ENCODE measurements around the gene ANKHD1. TPM values are rescaled to one million over a fixed set of nuclear protein-coding genes. Genes with fewer than 3 reads are reported as not detected.

Gene ANKHD1
- total RNA-seq, 3 donors from 2014 or later: 88.6 to 102 (median 95.1) TPM

DNA sequence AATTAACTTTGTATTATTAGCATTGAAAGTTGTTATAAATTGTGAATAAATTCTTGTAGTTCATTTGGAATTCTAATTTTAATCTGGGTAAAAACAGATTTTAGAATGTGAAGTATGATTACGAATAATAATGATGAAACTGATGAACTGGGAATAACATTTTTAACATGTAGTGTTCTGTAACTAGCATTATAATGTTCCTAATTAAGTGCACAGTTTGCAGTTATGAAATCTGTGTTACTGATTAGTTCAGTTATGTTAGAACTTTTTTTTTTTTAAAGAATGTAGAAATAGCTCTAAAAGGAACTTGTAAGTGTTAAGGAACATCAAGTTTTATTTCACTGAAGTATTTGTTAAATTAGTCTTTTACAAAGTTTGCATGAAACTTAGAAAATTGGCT, 97.0 kb downstream of the ANKHD1 start:
- no peaks in the 10 kb centered on the region for H3K9me3 Mint-ChIP-seq
- H3K4me1 Mint-ChIP-seq (ENCODE audit: low read depth): peaks cover 7% of the 10 kb centered on the region
- peaks cover 20% of the 10 kb centered on the region for H3K36me3 Mint-ChIP-seq (ENCODE audit: insufficient read depth)
- DNase-seq: no peak
- no peaks in the 10 kb centered on the region for H3K27me3 Mint-ChIP-seq (ENCODE audit: low read depth)
- ATAC-seq: no peak
- H3K4me3 Mint-ChIP-seq: no peak overlapping the region

DNA sequence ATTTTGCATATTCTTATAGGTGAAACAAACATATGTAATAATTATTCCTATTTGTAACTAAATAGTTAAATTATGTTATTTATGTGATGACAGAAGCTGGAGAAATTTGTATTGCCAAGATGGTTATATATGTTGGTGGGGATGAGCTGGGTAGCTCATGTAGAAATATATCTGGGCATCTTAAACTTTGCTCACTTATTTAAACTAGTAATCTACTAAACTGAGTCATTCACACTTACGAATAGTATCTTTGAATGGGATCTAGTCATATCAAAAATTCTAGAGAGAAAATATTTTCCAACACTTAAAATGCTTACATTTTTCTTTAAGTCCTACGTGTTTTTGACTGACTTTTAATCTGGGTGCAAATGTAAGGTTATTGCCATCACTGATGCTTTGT, 101.2 kb downstream of the ANKHD1 start:
- Mint-ChIP-seq H3K27me3 (ENCODE audit: low read depth) (no peaks in the 10 kb centered on the region), H3K4me1 (ENCODE audit: low read depth) (peaks cover 3% of the 10 kb centered on the region), H3K4me3 (no peak overlapping the region), H3K36me3 (ENCODE audit: insufficient read depth) (peaks cover 18% of the 10 kb centered on the region), H3K9me3 (no peaks in the 10 kb centered on the region)
- DNase-seq (no peak), ATAC-seq (no peak)

DNA sequence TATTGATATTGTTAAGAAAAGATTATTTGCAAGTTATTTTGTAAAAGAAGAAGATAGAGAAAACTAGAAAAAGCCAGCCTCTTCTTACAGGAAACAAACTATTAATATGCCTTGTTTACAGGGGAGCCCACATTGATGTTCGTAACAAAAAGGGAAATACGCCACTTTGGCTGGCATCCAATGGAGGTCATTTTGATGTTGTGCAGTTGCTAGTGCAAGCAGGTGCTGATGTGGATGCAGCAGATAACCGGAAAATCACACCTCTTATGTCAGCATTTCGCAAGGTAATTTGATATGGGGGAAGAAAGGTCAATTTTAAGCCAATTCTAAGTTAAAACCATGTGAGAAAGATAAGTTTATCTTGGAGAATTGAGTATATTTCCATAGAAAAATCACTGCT, 108.3 kb downstream of the ANKHD1 start:
- ATAC-seq (no peak), DNase-seq (no peak)
- peaks cover 36% of the 10 kb centered on the region for H3K36me3 Mint-ChIP-seq (ENCODE audit: insufficient read depth)
- no peaks in the 10 kb centered on the region for H3K27me3 Mint-ChIP-seq (ENCODE audit: low read depth)
- no peaks in the 10 kb centered on the region for H3K4me1 Mint-ChIP-seq (ENCODE audit: low read depth)
- H3K4me3 Mint-ChIP-seq: no peak overlapping the region
- H3K9me3 Mint-ChIP-seq: no peaks in the 10 kb centered on the region

DNA sequence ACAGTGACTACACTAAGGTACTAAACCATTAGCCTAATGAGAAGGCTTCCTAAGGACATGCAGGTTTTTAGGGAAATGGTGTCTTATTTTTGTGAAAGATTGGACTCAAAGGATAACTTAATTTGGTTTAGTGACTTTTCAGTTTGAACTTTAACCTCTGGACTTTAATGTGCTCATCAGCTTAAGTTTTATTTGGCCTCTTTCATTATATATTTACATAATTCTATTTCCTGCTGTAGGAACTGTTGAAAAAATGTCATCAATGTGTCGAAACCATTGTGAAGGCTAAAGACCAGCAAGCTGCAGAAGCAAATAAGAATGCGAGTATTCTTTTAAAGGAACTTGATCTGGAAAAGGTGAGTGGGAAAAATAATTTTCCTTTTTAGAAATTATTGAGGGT, 111.5 kb downstream of the ANKHD1 start:
- DNase-seq (no peak), ATAC-seq (no peak)
- H3K27me3 Mint-ChIP-seq (ENCODE audit: low read depth): no peaks in the 10 kb centered on the region
- H3K4me3 Mint-ChIP-seq: no peak overlapping the region
- H3K4me1 Mint-ChIP-seq (ENCODE audit: low read depth): no peaks in the 10 kb centered on the region
- H3K36me3 Mint-ChIP-seq (ENCODE audit: insufficient read depth): peaks cover 34% of the 10 kb centered on the region
- no peaks in the 10 kb centered on the region for H3K9me3 Mint-ChIP-seq

DNA sequence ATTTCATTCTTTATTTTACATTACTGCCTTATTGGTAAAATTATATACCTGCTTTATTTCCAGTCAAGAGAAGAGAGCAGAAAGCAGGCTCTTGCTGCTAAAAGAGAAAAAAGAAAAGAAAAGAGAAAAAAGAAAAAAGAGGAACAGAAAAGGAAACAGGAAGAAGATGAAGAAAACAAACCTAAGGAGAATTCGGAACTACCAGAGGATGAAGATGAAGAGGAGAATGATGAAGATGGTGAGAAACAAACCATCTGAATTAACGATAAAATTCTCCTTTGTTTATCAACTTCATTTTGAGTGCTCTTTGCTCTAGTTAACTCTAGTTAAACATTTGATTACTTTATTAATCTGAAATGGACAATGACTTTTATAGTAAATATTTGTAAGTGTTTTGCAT, 122.4 kb downstream of the ANKHD1 start:
- ATAC-seq: no peak

DNA sequence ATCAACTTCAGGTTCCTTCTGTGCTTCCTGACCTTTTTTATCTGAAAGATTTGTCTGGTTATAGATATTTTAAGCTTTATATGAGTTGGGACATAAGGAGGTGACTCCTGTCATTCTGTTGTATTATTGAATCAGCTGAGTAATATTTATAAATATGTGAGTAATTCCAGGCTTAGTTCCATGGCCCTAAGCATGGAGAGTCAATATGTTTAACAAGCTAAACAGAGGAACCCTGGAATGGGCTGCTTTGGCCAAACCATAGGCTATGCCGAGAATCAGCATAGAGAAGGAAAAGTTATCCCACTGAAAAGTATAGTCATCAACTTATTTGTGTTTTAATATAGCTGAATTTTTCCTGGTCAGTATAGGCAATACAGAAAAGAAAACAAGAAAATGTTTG, 138.6 kb downstream of the ANKHD1 start:
- peaks cover 39% of the 10 kb centered on the region for H3K36me3 Mint-ChIP-seq (ENCODE audit: insufficient read depth)
- H3K4me3 Mint-ChIP-seq: no peak overlapping the region
- no peaks in the 10 kb centered on the region for H3K27me3 Mint-ChIP-seq (ENCODE audit: low read depth)
- ATAC-seq (no peak), DNase-seq (no peak)
- no peaks in the 10 kb centered on the region for H3K9me3 Mint-ChIP-seq
- H3K4me1 Mint-ChIP-seq (ENCODE audit: low read depth): no peaks in the 10 kb centered on the region

More for the DNA sequence above, 122.4 kb downstream of the ANKHD1 start:
- Mint-ChIP-seq H3K27me3 (ENCODE audit: low read depth) (no peaks in the 10 kb centered on the region), H3K9me3 (no peaks in the 10 kb centered on the region), H3K4me3 (no peak overlapping the region), H3K36me3 (ENCODE audit: insufficient read depth) (peaks cover 28% of the 10 kb centered on the region), H3K4me1 (ENCODE audit: low read depth) (no peaks in the 10 kb centered on the region)
- no peak for DNase-seq

DNA sequence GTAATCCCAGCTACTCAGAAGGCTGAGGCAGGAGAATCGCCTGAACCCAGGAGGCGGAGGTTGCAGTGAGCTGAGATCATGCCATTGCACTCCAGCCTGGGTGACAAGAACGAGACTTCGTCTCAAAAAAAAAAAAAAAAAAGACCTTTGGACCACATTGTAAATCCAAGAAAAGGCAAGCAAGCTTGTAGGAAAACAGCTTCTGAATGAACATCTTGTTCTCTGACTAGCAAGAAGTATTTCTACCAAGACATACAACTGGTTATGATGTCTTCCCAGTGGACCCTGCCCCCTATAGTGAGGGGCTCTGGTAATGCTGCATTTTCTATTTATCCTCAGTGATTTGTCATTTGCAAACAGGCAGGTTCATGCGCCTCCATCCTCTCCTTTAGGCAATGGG, 141.3 kb downstream of the ANKHD1 start:
- peaks cover 2% of the 10 kb centered on the region for H3K4me1 Mint-ChIP-seq (ENCODE audit: low read depth)
- peaks cover 31% of the 10 kb centered on the region for H3K36me3 Mint-ChIP-seq (ENCODE audit: insufficient read depth)
- H3K9me3 Mint-ChIP-seq: no peaks in the 10 kb centered on the region
- H3K4me3 Mint-ChIP-seq: no peak overlapping the region
- DNase-seq (no peak), ATAC-seq (no peak)
- no peaks in the 10 kb centered on the region for H3K27me3 Mint-ChIP-seq (ENCODE audit: low read depth)

DNA sequence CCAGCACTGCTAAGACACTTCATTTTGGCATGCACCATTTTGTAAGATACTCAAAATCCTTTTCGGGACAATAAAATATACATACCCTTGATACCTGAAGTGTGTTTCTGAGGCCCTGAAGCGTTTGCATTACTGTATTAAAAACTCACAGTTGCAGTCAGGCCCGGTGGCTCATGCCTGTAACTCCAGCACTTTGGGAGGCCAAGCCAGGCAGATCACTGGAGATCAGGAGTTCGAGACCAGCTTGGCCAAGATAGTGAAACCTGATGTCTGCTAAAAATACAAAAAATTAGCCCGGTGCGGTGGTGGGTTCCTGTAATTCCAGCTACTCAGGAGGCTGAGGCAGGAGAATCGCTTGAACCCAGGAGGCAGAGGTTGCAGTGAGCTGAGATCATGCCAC, 143.4 kb downstream of the ANKHD1 start:
- H3K4me1 Mint-ChIP-seq (ENCODE audit: low read depth): peaks cover 19% of the 10 kb centered on the region
- H3K36me3 Mint-ChIP-seq (ENCODE audit: insufficient read depth): peaks cover 24% of the 10 kb centered on the region
- ATAC-seq (no peak), DNase-seq (no peak)
- no peaks in the 10 kb centered on the region for H3K9me3 Mint-ChIP-seq
- H3K4me3 Mint-ChIP-seq: no peak overlapping the region
- no peaks in the 10 kb centered on the region for H3K27me3 Mint-ChIP-seq (ENCODE audit: low read depth)

DNA sequence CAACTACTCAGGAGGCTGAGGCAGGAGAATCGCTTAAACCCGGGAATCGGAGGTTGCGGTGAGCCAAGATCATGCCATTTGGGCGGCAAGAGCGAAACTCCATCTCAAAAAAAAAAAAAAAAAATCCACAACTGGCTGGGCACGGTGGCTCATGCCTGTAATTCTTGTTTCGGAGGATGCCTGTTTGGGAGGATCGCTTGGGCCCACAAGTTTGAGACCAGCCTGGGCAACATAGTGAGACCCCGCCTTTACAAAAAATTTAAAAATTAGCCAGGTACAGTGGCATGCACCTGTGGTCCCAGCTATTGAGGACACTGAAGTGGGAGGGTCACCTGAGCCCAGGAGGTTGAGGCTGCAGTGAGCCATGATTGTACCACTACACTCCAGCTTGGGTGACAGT, 144.0 kb downstream of the ANKHD1 start:
- Mint-ChIP-seq H3K36me3 (ENCODE audit: insufficient read depth) (peaks cover 25% of the 10 kb centered on the region), H3K9me3 (no peaks in the 10 kb centered on the region), H3K4me1 (ENCODE audit: low read depth) (peaks cover 23% of the 10 kb centered on the region), H3K4me3 (no peak overlapping the region), H3K27me3 (ENCODE audit: low read depth) (no peaks in the 10 kb centered on the region)
- DNase-seq (no peak), ATAC-seq (no peak)

DNA sequence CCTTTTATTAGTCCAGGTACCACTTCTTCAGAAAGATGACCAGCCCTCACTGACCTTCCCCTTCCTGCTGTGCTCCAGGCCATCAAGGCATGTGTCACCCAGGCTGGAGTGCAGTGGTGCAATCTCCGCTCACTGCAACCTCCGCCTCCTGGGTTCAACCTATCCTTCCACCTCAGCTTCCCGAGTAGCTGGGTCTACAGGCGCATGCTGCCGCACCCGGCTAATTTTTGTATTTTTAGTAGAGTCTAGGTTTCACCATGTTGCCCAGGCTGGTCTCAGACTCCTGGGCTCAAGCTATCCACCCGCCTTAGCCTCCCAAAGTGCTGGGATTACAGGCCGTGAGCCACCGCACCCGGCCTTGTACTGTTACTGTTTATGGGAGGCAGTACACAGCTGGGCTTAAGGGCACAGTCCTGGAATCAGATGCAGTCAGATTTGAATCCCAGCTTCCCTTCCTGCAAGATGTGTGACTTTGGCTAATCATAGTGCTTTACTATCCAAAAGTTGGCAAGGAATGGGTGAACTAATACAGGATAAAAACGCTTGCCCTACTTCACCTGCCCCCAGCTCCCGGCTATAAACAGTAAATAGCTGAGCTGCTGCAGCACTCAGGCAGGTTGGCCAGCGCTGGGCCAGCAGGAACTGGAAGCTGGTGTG, 145.3 kb downstream of the ANKHD1 start:
- H3K36me3 Mint-ChIP-seq (ENCODE audit: insufficient read depth): peaks cover 24% of the 10 kb centered on the region
- H3K27me3 Mint-ChIP-seq (ENCODE audit: low read depth): no peaks in the 10 kb centered on the region
- H3K9me3 Mint-ChIP-seq: no peaks in the 10 kb centered on the region
- ATAC-seq (peak in 1 of 2 donors; percentile 2), DNase-seq (no peak)
- H3K4me3 Mint-ChIP-seq: peak overlapping the region; percentile 82
- H3K4me1 Mint-ChIP-seq (ENCODE audit: low read depth): peaks cover 28% of the 10 kb centered on the region

DNA sequence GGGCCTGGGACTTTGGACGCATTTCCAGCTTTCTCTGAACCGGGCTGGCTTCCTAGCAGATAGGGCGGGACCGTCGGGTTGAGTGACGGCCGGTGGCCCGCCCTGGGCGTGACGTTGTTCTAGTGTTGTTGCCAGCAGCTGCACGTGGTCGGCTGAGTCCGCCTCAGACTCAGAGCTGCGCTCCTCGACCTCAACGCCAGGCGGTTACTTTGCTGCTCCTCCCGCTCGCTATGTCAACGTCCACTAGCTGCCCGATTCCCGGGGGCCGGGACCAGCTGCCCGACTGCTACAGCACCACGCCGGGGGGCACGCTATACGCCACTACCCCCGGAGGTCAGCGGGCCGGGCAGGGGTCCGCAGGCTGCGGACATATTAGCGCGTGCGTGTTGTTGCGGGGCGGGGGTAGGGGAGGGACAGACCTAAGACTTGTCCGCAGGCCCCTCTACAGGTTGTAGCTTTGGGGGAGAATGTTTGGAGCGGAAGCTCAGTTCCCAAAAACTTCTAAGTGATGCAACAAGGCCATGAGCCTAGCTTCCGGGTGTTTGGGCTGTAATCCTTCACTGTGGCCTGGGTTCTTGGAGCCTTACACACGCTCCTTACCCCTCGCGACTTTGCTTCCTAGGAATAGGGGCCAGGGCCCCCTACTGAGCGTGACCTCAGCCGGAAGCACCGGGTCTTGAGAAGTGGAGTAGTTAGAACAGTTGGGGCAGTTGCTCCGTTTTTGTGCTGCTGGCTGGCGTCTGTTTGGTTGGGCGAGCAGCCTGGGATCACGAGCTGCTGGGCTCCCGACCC, 146.1 kb downstream of the ANKHD1 start, which contains the start of gene EIF4EBP3:
Gene EIF4EBP3 (plus strand): TSS at position 155 of the 792 bp plus-strand sequence. CDS start 76 bp downstream, at position 231.
- H3K9me3 Mint-ChIP-seq: no peaks in the 10 kb centered on the region
- peaks cover 23% of the 10 kb centered on the region for H3K36me3 Mint-ChIP-seq (ENCODE audit: insufficient read depth)
- no peaks in the 10 kb centered on the region for H3K27me3 Mint-ChIP-seq (ENCODE audit: low read depth)
- peak; percentile 81 for DNase-seq
- peak; percentile 98 for ATAC-seq
- H3K4me1 Mint-ChIP-seq (ENCODE audit: low read depth): peaks cover 30% of the 10 kb centered on the region
- H3K4me3 Mint-ChIP-seq: peak within 1 kb of the TSS; percentile 82

DNA sequence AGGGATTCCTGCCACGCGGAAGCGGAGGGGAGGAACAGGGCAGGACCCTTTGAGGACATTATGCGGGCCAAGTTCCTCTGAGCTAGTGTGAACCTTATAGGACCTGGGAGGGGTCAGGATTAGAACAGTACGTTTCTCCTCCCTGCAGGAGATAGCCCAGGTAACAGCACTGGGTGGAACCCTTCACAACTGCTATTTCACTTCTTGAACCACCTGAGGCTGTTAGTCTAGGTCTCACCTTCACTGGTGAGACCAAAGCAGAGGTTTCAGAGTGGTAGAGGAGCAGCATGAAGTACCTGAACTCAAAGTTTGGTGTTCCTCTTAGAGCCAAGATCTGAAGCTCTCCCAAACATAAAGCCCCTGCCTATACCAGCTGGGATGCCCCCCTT, 146.7 kb downstream of the ANKHD1 start:
- no peak for DNase-seq
- H3K9me3 Mint-ChIP-seq: no peaks in the 10 kb centered on the region
- peaks cover 35% of the 10 kb centered on the region for H3K4me1 Mint-ChIP-seq (ENCODE audit: low read depth)
- peak in 1 of 2 donors; percentile 6 for ATAC-seq
- H3K27me3 Mint-ChIP-seq (ENCODE audit: low read depth): no peaks in the 10 kb centered on the region
- peaks cover 26% of the 10 kb centered on the region for H3K36me3 Mint-ChIP-seq (ENCODE audit: insufficient read depth)
- H3K4me3 Mint-ChIP-seq: peak overlapping the region; percentile 82

DNA sequence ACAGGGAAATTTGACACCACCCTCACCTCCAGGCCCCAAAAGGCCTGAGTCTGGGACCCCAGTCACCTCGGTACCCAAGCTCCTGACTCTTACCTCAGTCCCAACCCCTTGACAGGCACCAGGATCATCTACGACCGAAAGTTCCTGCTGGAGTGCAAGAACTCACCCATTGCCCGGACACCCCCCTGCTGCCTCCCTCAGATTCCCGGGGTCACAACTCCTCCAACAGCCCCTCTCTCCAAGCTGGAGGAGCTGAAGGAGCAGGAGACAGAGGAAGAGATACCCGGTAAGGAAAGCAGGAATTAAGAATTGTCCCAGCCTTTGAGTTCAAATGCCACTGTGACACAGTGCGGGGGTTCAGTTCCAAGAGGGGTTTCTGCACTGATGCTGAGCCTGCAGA, 147.2 kb downstream of the ANKHD1 start:
- H3K4me3 Mint-ChIP-seq: peak overlapping the region; percentile 82
- DNase-seq: no peak
- no peaks in the 10 kb centered on the region for H3K9me3 Mint-ChIP-seq
- no peak for ATAC-seq
- H3K4me1 Mint-ChIP-seq (ENCODE audit: low read depth): peaks cover 40% of the 10 kb centered on the region
- H3K36me3 Mint-ChIP-seq (ENCODE audit: insufficient read depth): peaks cover 30% of the 10 kb centered on the region
- H3K27me3 Mint-ChIP-seq (ENCODE audit: low read depth): no peaks in the 10 kb centered on the region

DNA sequence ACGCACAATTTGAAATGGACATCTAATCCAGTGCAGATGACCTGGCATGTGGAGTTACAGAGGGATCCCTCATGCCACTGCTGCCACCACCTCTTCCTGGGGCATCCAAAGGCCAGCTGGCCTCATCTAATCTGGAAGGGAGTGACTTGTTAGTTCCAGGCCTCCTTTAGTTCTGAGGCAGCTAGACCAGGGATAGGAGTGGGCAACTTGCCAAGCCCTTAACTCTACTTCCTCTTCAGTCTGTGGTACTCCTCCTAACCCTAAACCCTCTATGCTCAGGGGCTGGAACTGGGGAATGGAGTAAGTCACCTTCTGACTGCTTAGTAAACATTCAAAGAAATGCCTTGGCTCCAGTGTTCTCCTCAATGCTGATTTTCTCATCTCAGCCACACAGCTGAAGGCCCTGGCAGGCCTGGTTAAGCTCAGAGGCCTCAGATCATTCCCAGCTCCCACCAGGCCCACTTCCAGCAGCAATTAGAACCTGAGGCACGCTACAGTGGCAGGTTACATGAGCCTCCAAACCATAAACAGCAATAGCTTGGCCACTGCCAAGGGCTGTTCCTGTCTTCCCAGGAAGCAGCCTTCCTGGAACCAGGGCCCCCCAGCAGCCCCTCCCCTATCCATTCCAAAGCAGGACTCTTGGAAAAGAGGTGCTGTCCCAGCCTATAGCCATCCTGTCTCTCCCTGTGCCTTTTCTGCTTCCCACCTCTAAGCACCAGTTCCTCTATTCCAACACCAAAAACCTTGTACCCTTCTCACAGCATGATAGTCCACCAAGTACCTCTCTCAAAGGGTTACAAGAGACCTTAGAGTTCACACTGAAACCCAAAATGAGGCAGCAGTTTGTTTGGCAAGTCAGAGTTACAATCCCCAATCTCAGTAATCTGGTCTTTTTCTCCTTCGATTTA, 147.9 kb downstream of the ANKHD1 start:
- Mint-ChIP-seq H3K9me3 (no peaks in the 10 kb centered on the region), H3K4me1 (ENCODE audit: low read depth) (peaks cover 47% of the 10 kb centered on the region), H3K27me3 (ENCODE audit: low read depth) (no peaks in the 10 kb centered on the region), H3K36me3 (ENCODE audit: insufficient read depth) (peaks cover 26% of the 10 kb centered on the region), H3K4me3 (peak overlapping the region; percentile 82)
- DNase-seq (no peak), ATAC-seq (no peak)
